Esophagus (tissue), 2 donors: ENCODE measurements around the gene GAREM1. TPM values are rescaled to one million over a fixed set of nuclear protein-coding genes. Genes with fewer than 3 reads are reported as not detected.
"Not testable (repeated sequence)": the region's sequence is repeated elsewhere in the genome, so short reads cannot be mapped to it uniquely, and the experiment has no call there.

ENCODE experiments used
- H3K27ac ChIP-seq, 2 donors: one replicate each; pipeline ENCODE4 v1.5.1; 2013; ENCODE audit warnings: low read depth in 2 of 2, mild to moderate bottlenecking in 2 of 2, inconsistent platforms in 1 of 2, low read length in 1 of 2, moderate library complexity in 1 of 2
- H3K27me3 ChIP-seq, 2 donors: one replicate each; pipeline ENCODE4 v1.6.1; 2013; ENCODE audit warnings: low read length in 2 of 2, control low read depth in 1 of 2, mild to moderate bottlenecking in 1 of 2; ENCODE audit not compliant: insufficient read depth in 2 of 2, control insufficient read depth in 1 of 2
- H3K36me3 ChIP-seq, 2 donors: one replicate each; pipeline ENCODE4 v1.6.1; 2013; ENCODE audit warnings: low read length in 1 of 2; ENCODE audit not compliant: control insufficient read depth in 2 of 2, insufficient read depth in 2 of 2
- H3K4me1 ChIP-seq, 2 donors: one replicate each; pipeline ENCODE4 v1.6.1; 2013; ENCODE audit warnings: low read length in 1 of 2; ENCODE audit not compliant: control insufficient read depth in 2 of 2, insufficient read depth in 2 of 2
- H3K4me3 ChIP-seq, 2 donors: one replicate each; pipeline ENCODE4 v1.5.1; 2013; ENCODE audit warnings: low read length in 2 of 2, mild to moderate bottlenecking in 2 of 2, low read depth in 1 of 2, moderate library complexity in 1 of 2
- H3K9me3 ChIP-seq, 2 donors: one replicate each; pipeline ENCODE4 v1.6.1; 2013; ENCODE audit warnings: mild to moderate bottlenecking in 2 of 2, low read depth in 1 of 2, low read length in 1 of 2, moderate library complexity in 1 of 2; ENCODE audit not compliant: control insufficient read depth in 2 of 2, insufficient read depth in 1 of 2
- WGBS, 2 donors: extraction: QIAGEN DNeasy Blood & Tissue Kit; methylation state at CpG; one replicate each; pipeline ENCODE4 v1.1.7; 2013; 5-methylcytosine and 5-hydroxymethylcytosine counted together
- polyA plus RNA-seq, 2 donors: library from polyadenylated mRNA; stranded (reverse); fragments of 200-250 nt; gene quantifications; one replicate each; pipeline ENCODE4 v1.2.3, GENCODE V29; 2013
- donor health status: healthy with polysubstance abuse.
- donor health status: Bipolar disorder and iron deficiency.

The GAREM1 gene
- polyA plus RNA-seq, 2 donors, result 4.9 to 6.1 TPM

DNA sequence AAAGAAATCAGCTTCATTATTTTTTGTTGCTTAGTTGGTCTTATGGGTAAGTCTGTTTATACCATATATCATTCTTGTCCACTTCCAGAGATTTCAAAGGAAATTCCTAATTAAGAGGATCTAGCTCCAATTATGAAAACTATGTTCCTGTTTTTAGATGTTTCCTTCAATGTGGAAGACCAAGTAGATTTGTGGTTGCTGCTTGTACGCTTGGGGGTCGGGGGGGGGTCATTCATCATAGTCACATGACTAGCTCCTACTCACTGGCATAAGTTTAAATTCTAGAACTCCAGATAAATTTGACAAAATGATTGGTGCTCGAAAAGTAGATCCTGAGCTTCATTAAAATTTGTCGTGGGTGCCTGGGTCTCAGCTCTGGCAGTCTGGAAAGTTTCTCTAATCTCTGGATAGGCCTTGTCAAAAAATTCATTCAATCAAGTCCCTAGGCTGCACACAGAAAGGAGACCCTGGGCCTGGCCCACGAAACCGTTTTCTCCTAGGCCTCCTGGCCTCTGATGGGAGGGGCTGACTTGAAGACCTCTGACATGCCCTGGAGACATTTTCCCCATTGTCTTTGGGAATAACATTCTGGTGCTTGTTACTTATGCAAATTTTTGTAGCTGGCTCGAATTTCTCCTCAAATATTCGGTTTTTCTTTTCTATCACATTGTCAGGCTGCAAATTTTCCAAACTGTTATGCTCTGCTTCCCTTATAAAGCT, 218.4 kb downstream of the GAREM1 start:
- 65 to 66% methylated on average over 8 of the region's 8 CpGs for WGBS, 2 donors
- Histone ChIP-seq H3K36me3 (no peaks in the 10 kb centered on the region), H3K4me1 (no peaks in the 10 kb centered on the region), H3K4me3 (no peak overlapping the region), H3K27ac (no peak overlapping the region), H3K27me3 (no peaks in the 10 kb centered on the region), H3K9me3 (no peaks in the 10 kb centered on the region)

GRCh38 chr18:32251466-32251865, 219.2 kb downstream of the GAREM1 start:
- Histone ChIP-seq H3K27me3 (no peaks in the 10 kb centered on the region), H3K4me3 (no peak overlapping the region), H3K4me1 (no peaks in the 10 kb centered on the region), H3K9me3 (no peaks in the 10 kb centered on the region), H3K27ac (no peak overlapping the region), H3K36me3 (no peaks in the 10 kb centered on the region)
- 66 to 86% methylated on average over 3 of the region's 3 CpGs for WGBS, 2 donors

DNA sequence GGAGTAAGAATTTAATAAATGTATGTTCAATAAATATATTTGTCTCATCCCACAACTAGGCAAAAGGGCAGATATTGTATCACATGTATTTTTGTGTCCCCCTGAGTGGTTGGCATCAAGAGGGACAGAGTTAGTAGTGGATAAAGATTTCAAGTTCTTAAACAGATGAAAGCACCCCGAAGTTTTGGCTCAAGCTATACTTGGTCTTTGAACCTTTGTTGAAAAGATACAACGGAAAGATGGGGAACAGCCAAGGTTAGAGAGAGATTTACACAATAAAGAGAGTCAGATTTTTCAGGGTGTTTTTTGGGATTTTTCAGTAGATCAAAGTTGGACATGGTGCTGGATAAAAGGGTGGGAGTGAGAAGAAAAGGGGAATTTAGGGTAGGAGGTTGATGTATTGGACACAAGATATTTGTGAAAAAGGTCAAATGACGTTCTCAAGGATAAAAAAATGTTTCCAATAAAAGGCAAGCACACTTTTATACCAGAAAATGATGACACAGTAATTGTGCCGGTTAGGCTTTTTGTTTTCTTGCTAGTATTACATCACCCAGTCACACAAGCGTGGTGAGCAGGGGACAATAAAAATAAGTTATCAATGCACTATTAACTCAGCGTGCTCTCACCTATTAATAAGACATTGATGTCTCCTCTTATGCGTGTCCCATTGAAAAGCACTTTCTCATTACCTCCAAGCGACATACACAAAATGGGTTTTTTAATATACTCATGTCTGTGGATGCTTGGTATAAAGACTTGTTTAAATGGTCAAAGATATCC, 221.3 kb downstream of the GAREM1 start:
- Histone ChIP-seq H3K36me3 (no peaks in the 10 kb centered on the region), H3K27me3 (no peaks in the 10 kb centered on the region), H3K9me3 (no peaks in the 10 kb centered on the region), H3K27ac (no peak overlapping the region), H3K4me1 (no peaks in the 10 kb centered on the region), H3K4me3 (no peak overlapping the region)
- 84 to 85% methylated on average over 8 of the region's 8 CpGs for WGBS, 2 donors

GRCh38 chr18:32244881-32245280, 225.8 kb downstream of the GAREM1 start:
- H3K4me1 ChIP-seq, result no peaks in the 10 kb centered on the region
- no peaks in the 10 kb centered on the region for H3K27me3 ChIP-seq
- H3K4me3 ChIP-seq, result no peak overlapping the region
- H3K27ac ChIP-seq, result no peak overlapping the region
- no peaks in the 10 kb centered on the region for H3K9me3 ChIP-seq
- H3K36me3 ChIP-seq, result no peaks in the 10 kb centered on the region
- WGBS, 2 donors, result 78% methylated on average over 5 of the region's 5 CpGs

- H3K4me1 ChIP-seq, result no peaks in the 10 kb centered on the region
- no peak overlapping the region for H3K4me3 ChIP-seq
- 78 to 83% methylated on average over 6 of the region's 6 CpGs for WGBS, 2 donors
- H3K27ac ChIP-seq, result no peak overlapping the region
- H3K27me3 ChIP-seq, result no peaks in the 10 kb centered on the region
- no peaks in the 10 kb centered on the region for H3K9me3 ChIP-seq
- H3K36me3 ChIP-seq, result no peaks in the 10 kb centered on the region
Observed at GRCh38 chr18:32243358-32243757, 227.3 kb downstream of the GAREM1 start.

DNA sequence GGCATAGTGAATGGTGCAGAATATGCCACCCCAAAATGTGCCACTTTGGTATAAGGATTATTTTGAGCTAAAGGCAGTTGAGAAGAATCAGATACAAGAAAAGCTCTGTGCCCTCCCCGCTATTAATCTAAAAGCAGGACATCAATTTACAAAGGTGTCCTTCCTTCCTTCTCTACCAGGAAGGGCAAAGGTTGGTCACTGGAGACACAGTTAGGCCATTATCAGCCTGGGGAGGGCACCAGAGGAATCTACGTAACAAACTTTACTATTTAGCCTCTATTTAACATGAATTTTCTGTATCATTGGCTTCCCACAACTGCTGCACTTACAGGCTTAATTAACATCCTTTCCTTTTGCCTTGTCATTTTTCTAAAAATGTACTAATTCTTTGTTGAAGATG, 228.3 kb downstream of the GAREM1 start:
- Histone ChIP-seq H3K27ac (no peak overlapping the region), H3K27me3 (no peaks in the 10 kb centered on the region), H3K4me3 (no peak overlapping the region), H3K36me3 (no peaks in the 10 kb centered on the region), H3K4me1 (no peaks in the 10 kb centered on the region), H3K9me3 (no peaks in the 10 kb centered on the region)
- WGBS, 2 donors, result 90 to 96% methylated on average over 2 of the region's 2 CpGs

GRCh38 chr18:32238635-32239268, 231.9 kb downstream of the GAREM1 start:
- H3K36me3 ChIP-seq, result no peaks in the 10 kb centered on the region
- H3K27me3 ChIP-seq, result no peaks in the 10 kb centered on the region
- H3K4me3 ChIP-seq, result no peak overlapping the region
- no peak overlapping the region for H3K27ac ChIP-seq
- H3K4me1 ChIP-seq, result no peaks in the 10 kb centered on the region
- 91% methylated on average over 5 of the region's 5 CpGs for WGBS, 2 donors
- H3K9me3 ChIP-seq, result no peaks in the 10 kb centered on the region

DNA sequence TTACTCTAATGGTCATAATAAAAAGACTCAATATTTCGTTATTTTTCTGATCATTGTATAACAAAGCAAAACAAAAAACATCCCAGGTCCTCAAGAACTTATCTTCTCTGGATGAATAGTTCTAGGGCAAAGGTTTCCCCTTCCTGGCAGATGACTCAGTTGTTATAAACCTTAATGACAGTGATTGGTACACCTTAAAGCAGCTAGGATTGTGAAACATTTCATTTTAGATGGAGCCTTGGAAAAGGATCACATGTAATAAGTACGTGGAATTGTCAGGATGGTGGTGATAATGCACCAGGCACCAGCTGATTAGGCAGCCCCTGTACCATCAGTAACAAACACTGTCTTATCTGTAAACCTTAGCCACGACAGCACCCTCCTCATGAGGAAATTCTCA, 233.6 kb downstream of the GAREM1 start:
- WGBS, 2 donors, result 55 to 73% methylated on average over 3 of the region's 3 CpGs
- H3K9me3 ChIP-seq, result no peaks in the 10 kb centered on the region
- H3K4me1 ChIP-seq, result no peaks in the 10 kb centered on the region
- H3K36me3 ChIP-seq, result no peaks in the 10 kb centered on the region
- no peak overlapping the region for H3K4me3 ChIP-seq
- H3K27ac ChIP-seq, result no peak overlapping the region
- no peaks in the 10 kb centered on the region for H3K27me3 ChIP-seq

GRCh38 chr18:32233348-32233747, 237.3 kb downstream of the GAREM1 start:
- not testable (repeated sequence) for H3K4me1 ChIP-seq, H3K27me3 ChIP-seq, H3K4me3 ChIP-seq, H3K9me3 ChIP-seq, H3K27ac ChIP-seq, H3K36me3 ChIP-seq
- 94 to 95% methylated on average over 14 to 15 of the region's 15 CpGs for WGBS, 2 donors
